GM12873 (cell line): Measurements from ENCODE around the gene KCNJ6.

Experiments
- TF ChIP-seq, protein P1 (sequence below): IDR thresholded peaks from 2 replicates; pipeline ENCODE4 v1.5.1; 2012; ENCODE audit warnings: low read depth, mild to moderate bottlenecking, moderate library complexity, low read length, control low read depth; ENCODE audit not compliant: insufficient read depth; ENCODE audit errors: missing control alignments

Gene KCNJ6

DNA sequence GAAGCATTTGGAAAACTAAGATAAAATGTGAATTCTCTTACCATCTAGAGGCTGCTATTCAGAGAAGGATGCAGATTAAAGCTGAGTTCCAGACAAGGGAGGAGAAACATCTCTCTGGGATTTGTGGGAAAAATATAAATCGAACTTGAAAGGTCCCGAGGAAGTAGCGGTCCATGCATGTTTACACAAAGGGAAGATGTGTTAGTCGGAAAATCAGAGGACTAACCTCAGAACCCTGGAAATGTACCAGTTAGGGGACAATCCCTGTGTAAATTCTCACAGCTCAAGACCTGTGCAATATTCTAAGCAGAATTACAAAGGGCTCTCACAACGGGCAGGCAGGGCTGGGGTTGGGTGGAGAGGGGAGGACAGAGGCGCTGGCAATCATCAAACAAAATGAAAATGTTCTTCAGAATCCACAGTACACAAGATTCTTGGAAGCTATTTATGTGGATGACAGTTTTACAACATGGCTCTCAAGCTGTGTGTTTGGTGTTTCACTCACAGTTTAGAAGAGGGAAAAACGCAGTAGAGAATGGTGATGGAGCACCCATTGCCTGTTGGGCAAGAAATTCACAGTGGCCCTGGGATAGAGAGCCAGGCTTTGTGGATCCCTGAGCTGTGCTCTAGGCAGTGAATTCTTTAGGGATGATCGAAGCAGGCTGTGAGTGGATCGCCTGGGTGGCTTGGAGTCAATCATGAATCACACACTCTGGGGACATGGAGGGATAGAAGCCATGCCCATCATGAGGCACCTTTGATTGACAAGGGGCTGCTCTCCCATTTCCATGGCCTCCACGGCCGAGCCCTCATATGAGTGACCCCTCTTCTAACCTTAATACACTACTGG lies 47.6 kb downstream of the KCNJ6 start:
- TF ChIP-seq, protein P1, sequence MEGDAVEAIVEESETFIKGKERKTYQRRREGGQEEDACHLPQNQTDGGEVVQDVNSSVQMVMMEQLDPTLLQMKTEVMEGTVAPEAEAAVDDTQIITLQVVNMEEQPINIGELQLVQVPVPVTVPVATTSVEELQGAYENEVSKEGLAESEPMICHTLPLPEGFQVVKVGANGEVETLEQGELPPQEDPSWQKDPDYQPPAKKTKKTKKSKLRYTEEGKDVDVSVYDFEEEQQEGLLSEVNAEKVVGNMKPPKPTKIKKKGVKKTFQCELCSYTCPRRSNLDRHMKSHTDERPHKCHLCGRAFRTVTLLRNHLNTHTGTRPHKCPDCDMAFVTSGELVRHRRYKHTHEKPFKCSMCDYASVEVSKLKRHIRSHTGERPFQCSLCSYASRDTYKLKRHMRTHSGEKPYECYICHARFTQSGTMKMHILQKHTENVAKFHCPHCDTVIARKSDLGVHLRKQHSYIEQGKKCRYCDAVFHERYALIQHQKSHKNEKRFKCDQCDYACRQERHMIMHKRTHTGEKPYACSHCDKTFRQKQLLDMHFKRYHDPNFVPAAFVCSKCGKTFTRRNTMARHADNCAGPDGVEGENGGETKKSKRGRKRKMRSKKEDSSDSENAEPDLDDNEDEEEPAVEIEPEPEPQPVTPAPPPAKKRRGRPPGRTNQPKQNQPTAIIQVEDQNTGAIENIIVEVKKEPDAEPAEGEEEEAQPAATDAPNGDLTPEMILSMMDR, result no peak

- TF ChIP-seq, protein P1, result no peak
Measured at GRCh38 chr21:37866027-37866426, 50.2 kb downstream of the KCNJ6 start.

DNA sequence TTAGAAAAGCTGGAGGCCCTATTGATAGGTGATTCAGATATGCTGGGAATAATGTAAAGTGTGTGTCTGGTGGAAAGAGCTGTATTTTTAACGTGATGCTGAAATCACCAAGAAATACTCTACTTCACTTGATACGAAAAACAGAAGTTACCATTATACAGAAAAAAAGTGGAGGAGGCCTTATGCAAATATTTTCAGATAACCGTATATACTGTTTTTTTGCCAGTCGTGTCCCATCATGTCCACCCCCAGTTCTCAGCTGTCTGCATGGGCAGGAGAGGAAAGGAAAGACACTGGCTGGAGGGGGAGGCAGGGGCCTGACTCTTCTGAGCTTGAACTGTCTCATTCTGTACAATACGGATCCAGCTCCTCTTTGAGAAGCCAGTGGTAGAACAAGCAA lies 51.1 kb downstream of the KCNJ6 start:
- TF ChIP-seq, protein P1, result no peak

DNA sequence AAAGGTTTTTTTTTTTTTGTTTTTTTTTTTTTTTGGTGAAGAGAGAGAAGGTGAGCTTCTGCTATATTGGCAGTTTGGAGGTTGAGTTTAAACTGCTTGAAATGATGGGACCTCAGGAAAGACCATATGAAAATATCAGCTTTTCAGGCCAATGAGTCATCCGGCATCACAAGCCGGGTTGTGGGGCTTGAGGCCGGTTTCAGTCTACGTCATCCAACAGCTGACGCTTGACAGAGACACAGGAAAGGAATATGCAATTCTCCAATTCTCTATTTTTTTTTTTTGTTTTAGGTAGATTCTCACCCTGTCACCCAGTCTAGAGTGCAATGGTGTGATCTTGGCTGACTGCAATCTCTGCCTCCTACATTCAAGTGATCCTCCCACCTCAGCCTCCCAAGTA lies 52.4 kb downstream of the KCNJ6 start:
- TF ChIP-seq, protein P1, result no peak

DNA sequence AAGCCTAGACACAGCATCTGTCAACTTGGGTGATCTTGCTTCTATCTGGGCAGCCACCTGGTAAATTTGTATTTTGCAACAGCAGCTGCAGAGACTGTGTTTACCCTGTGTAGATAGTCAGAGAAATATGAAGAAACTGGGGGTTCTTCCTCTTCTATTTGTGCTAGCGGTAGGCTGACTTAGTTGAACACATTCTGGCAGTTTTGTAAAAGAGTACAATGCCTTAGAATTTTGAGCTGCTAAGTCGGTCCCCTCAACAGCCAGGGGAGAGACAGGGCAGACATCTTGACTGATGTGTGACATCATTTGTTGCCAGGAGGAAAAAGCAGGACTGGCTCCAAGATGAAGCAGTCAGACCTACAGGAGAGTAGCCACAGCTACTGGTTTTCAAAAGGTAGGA lies 53.7 kb downstream of the KCNJ6 start:
- TF ChIP-seq, protein P1, result no peak

GRCh38 chr21:37861561-37861960 lies 54.7 kb downstream of the KCNJ6 start:
- TF ChIP-seq, protein P1, result no peak

DNA sequence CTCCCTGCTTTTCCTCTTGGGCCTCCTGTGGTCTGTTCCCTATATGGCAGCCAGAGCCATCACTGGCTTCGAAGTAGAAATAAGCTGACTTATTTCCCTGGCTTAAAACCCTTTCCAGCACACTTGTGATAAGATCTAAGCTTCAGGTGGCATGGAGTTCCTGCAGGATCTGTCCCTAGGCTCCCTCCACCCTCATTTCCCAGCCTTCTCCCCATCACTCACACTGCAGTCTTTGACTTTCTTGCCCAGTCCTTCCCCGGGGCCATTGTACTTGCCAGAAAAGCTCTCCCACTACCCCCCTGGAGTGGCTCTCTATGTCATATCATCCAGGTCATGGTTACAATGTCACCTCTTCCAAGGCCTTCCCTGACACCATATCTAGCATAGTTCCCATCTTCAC lies 55.8 kb downstream of the KCNJ6 start:
- TF ChIP-seq, protein P1, result no peak
